Ascending aorta (tissue), 2 donors: ENCODE results near the gene CDYL. TPM values are rescaled to one million over a fixed set of nuclear protein-coding genes. Genes with fewer than 3 reads are reported as not detected.
A peak's percentile ranks its signal among the peaks of the same experiment; 100 is the strongest.

ENCODE experiments used
- DNase-seq, 2 donors: peaks; one replicate each; pipeline ENCODE4 v3.0.0-alpha.2; 2019; ENCODE audit warnings: low spot score in 2 of 2
- H3K27ac ChIP-seq, 2 donors: fragments of 200-600 bp; sonication (generic); one replicate each; pipeline ENCODE4 v1.5.1; 2016 to 2017; ENCODE audit warnings: mild to moderate bottlenecking in 1 of 2
- H3K27me3 ChIP-seq: fragments of 200-600 bp; sonication (generic); one replicate; pipeline ENCODE4 v1.5.1; 2017
- H3K36me3 ChIP-seq, 2 donors: fragments of 200-600 bp; sonication (generic); one replicate each; pipeline ENCODE4 v1.5.1; 2016
- H3K4me1 ChIP-seq, 2 donors: fragments of 200-600 bp; sonication (generic); one replicate each; pipeline ENCODE4 v1.5.1; 2016 to 2017; ENCODE audit warnings: mild to moderate bottlenecking in 1 of 2
- H3K4me3 ChIP-seq, 2 donors: fragments of 200-600 bp; sonication (generic); one replicate each; pipeline ENCODE4 v1.5.1; 2016 to 2017; ENCODE audit warnings: mild to moderate bottlenecking in 1 of 2
- H3K9me3 ChIP-seq, 2 donors: fragments of 200-600 bp; sonication (generic); one replicate each; pipeline ENCODE4 v1.5.1; 2016
- intact Hi-C: fragments of 100-400 bp; cut with DNase I; formaldehyde crosslinking; loops from one replicate; pipeline ENCODE4 v1.15.1; 2023
- total RNA-seq: library from RNA; depleted of rRNA; stranded (reverse); fragments of >200 nt; gene quantifications from one replicate; pipeline ENCODE4 v1.1.0, GENCODE V29; 2016
- TF ChIP-seq, protein P1 (sequence below), 3 experiments: fragments of 200-600 bp in 2 of 3; fragments of 450-650 bp in 1 of 3; sonication (generic) in 2 of 3; IDR thresholded peaks; one replicate each; pipeline ENCODE4 v1.5.1; 2016 to 2019; ENCODE audit warnings: antibody characterized with exemption in 3 of 3, mild to moderate bottlenecking in 1 of 3, moderate library complexity in 1 of 3

The CDYL gene
- total RNA-seq, 1 donor from 2014 or later, result 73.7 TPM

DNA sequence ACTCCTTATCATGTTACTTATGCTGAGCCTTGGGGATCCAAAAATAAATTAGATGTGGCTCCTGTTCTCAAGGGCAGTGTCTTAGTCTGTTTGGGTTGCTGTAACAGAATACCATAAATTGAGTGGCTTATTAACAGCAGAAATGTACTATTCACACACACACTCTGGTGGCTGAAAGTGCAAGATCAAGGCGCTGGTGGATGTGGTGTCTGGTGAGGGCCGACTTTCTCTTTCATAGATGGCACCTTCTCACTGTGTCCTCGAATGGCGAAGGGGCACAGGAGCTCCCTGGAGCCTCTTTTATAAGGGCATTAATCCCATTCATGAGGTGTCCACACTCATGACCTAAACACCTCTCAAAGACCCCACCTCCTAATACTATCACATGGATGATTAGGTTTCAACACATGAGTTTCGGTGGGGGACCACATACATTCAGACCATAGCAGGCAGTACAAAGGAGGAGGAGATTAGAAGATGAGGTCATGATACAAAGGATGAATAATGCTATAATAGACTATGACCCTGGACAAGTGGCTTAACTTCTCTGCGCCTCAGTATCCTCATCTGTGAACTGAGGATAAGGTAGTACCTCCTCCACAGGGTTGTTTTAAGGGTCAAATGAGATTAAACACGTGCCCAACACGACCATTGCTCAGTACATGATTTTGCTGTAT lies 193.5 kb downstream of the CDYL start:
- H3K36me3 ChIP-seq, result no peaks in the 10 kb centered on the region
- peaks cover 0 to 3% of the 10 kb centered on the region in 2 donors for H3K4me1 ChIP-seq
- no peaks in the 10 kb centered on the region for H3K27me3 ChIP-seq
- no peak overlapping the region for H3K4me3 ChIP-seq
- TF ChIP-seq, protein P1, sequence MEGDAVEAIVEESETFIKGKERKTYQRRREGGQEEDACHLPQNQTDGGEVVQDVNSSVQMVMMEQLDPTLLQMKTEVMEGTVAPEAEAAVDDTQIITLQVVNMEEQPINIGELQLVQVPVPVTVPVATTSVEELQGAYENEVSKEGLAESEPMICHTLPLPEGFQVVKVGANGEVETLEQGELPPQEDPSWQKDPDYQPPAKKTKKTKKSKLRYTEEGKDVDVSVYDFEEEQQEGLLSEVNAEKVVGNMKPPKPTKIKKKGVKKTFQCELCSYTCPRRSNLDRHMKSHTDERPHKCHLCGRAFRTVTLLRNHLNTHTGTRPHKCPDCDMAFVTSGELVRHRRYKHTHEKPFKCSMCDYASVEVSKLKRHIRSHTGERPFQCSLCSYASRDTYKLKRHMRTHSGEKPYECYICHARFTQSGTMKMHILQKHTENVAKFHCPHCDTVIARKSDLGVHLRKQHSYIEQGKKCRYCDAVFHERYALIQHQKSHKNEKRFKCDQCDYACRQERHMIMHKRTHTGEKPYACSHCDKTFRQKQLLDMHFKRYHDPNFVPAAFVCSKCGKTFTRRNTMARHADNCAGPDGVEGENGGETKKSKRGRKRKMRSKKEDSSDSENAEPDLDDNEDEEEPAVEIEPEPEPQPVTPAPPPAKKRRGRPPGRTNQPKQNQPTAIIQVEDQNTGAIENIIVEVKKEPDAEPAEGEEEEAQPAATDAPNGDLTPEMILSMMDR (IDR thresholded peaks at IDR 0.05), result no peak
- no peaks in the 10 kb centered on the region for H3K9me3 ChIP-seq
- H3K27ac ChIP-seq, result no peak overlapping the region
- intact Hi-C loops, result no loop called here
- no peak for DNase-seq

DNA sequence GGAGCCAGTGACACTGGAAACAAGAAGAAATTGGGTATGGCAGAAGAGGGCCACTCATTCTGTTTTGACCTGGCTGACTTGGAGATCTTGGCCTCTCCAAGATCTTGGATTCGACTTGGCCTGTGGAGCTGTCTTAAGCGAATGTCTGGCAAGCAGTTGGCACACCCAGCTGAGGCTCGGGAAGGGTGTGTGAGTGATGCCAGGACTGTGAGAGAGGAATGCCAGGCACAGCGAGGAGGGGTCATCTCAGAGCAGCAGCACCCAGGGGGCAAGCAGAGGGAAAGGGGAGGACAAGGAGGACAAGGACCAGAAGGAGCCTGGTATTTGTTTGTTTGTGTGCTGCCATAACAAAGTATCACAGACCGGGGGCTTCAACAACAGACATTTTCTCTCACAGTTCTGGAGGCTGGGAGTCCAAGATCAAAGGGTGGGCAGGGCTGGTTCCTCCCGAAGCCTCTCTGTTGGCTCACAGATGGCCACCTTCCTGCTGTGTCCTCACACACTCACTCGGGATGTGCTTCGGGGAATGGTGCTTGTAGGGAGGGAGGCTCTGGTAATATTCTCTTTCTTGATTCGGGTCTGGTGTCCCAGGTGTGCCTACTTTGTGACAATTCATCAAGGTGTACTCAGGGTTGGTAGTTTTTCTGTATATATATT lies 194.7 kb downstream of the CDYL start:
- Histone ChIP-seq H3K27me3 (no peaks in the 10 kb centered on the region), H3K9me3 (no peaks in the 10 kb centered on the region), H3K27ac (no peak overlapping the region), H3K4me1 (peaks cover 0 to 8% of the 10 kb centered on the region in 2 donors), H3K36me3 (no peaks in the 10 kb centered on the region), H3K4me3 (no peak overlapping the region)
- TF ChIP-seq, protein P1 (IDR thresholded peaks at IDR 0.05), result no peak
- DNase-seq, result no peak
- intact Hi-C loops, result no loop called here

DNA sequence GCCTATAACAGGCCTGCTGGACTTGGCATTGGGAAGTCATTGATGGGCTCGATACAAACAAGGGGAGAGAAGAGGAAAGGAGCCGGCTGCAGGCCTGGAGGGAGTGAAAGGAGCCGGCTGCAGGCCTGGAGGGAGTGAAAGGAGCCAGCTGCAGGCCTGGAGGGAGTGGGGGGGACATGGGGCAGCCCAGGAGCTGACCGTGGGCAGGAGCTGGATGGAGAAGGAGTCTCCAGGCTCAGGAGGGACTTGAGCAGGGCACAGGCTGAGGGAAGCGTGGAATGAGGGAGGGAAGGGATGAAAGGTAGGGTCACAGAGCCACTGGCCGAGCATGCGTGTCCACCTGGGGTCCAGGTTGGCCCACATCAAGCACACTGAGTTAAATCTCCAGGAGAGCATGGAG lies 195.6 kb downstream of the CDYL start:
- DNase-seq, result no peak
- Histone ChIP-seq H3K9me3 (no peaks in the 10 kb centered on the region), H3K27ac (no peak overlapping the region), H3K4me1 (peaks cover 0 to 8% of the 10 kb centered on the region in 2 donors), H3K4me3 (no peak overlapping the region), H3K36me3 (no peaks in the 10 kb centered on the region), H3K27me3 (no peaks in the 10 kb centered on the region)
- TF ChIP-seq, protein P1 (IDR thresholded peaks at IDR 0.05), result no peak
- intact Hi-C loops, result no loop called here

DNA sequence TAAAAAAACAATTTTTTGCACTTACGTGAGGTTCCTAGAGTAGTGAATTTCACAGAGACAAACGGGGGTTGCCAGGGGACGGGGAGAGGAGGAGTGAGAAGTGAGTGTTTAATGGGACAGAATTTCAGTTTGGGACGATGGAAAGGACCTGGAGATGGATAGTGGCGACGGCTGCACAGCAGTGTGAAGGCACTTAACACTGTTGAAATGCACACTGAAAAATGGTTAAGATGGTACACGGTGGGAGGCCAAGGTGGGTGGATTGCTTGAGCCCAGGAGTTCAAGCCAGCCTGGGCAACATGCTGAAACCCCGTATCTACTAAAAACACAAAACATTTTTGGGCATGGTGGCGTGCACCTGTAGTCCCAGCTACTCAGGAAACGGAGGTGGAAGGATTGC lies 196.2 kb downstream of the CDYL start:
- Histone ChIP-seq H3K27ac (no peak overlapping the region), H3K36me3 (no peaks in the 10 kb centered on the region), H3K27me3 (no peaks in the 10 kb centered on the region), H3K4me3 (no peak overlapping the region), H3K4me1 (peaks cover 0 to 8% of the 10 kb centered on the region in 2 donors), H3K9me3 (no peaks in the 10 kb centered on the region)
- intact Hi-C loops, result no loop called here
- no peak for DNase-seq
- TF ChIP-seq, protein P1 (IDR thresholded peaks at IDR 0.05), result no peak

DNA sequence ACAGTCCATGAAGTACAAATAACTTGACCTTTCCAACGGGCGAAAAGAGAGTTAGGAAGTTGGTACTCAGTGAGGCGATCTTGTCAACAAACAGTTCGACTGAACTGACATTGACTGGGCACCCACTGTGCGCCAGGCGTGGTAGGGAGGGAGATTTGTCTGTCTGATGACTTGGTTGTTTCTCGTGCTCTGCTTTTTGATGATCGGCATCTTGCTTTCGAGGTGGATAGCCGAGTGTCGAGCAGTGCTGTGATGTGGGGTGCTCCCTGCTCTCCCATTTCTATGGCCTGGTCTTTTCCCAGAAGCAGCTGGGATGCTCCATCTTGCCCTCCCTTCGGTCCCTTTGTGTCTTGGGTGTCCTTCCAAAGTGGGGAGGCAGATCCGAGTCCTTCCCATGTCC lies 197.2 kb downstream of the CDYL start:
- intact Hi-C loops, result no loop called here
- DNase-seq, result no peak
- Histone ChIP-seq H3K9me3 (no peaks in the 10 kb centered on the region), H3K27me3 (no peaks in the 10 kb centered on the region), H3K36me3 (no peaks in the 10 kb centered on the region), H3K4me3 (no peak overlapping the region), H3K4me1 (peaks cover 0 to 8% of the 10 kb centered on the region in 2 donors), H3K27ac (peak overlapping the region in 1 of 2 donors; percentile 64)
- TF ChIP-seq, protein P1 (IDR thresholded peaks at IDR 0.05), result no peak
